Calu3 (cell line): ENCODE results near the gene DUXA. TPM values are rescaled to one million over a fixed set of nuclear protein-coding genes. Genes with fewer than 3 reads are reported as not detected.

Experiments used
- BruUV-seq: library from RNA; stranded (reverse); fragments of 400-500 nt; replicated peaks from 2 replicates; lab custom pipeline; 2021; lab: Mats Ljungman, UMichigan
- CTCF ChIA-PET: fragments of 300-600 bp; sonication (Branson Sonifier 250); formaldehyde crosslinking; loops from one replicate; lab custom pipeline; 2022; ENCODE audit warnings: antibody characterized with exemption; lab: Charles Lee
- DNase-seq: peaks from one replicate; pipeline ENCODE4 v3.0.0; 2022
- H3K27ac Mint-ChIP-seq: one replicate; pipeline ENCODE4 v1.8.0; 2022; ENCODE audit warnings: mixed read lengths; ENCODE audit not compliant: unreplicated experiment
- H3K27me3 Mint-ChIP-seq: one replicate; pipeline ENCODE4 v1.8.0; 2022; ENCODE audit warnings: mixed read lengths; ENCODE audit not compliant: unreplicated experiment
- H3K36me3 Mint-ChIP-seq: one replicate; pipeline ENCODE4 v1.8.0; 2022; ENCODE audit warnings: mild to moderate bottlenecking, moderate library complexity, mixed read lengths; ENCODE audit not compliant: insufficient read depth, unreplicated experiment
- H3K4me1 Mint-ChIP-seq: one replicate; pipeline ENCODE4 v1.8.0; 2022; ENCODE audit warnings: mild to moderate bottlenecking, low read depth, mixed read lengths; ENCODE audit not compliant: unreplicated experiment
- H3K4me3 Mint-ChIP-seq: one replicate; pipeline ENCODE4 v1.8.0; 2022; ENCODE audit warnings: mild to moderate bottlenecking, low read depth, moderate library complexity, mixed read lengths; ENCODE audit not compliant: unreplicated experiment
- H3K9me3 Mint-ChIP-seq: one replicate; pipeline ENCODE4 v1.8.0; 2022; ENCODE audit warnings: low read depth, mixed read lengths; ENCODE audit not compliant: unreplicated experiment
- intact Hi-C: fragments of 100-400 bp; cut with micrococcal nuclease; formaldehyde crosslinking; loops from one replicate; pipeline ENCODE4 v1.10.0; 2022; ENCODE audit not compliant: unreplicated experiment
- total RNA-seq: library from RNA; stranded (reverse); gene quantifications from 2 replicates; pipeline ENCODE4 v1.2.3, GENCODE V29; 2022
- TF ChIP-seq, protein P1 (sequence below): fragments of 200-600 bp; IDR thresholded peaks from one replicate; pipeline ENCODE4 v1.8.0; 2022; ENCODE audit warnings: antibody characterized with exemption; ENCODE audit not compliant: unreplicated experiment

DUXA gene
- total RNA-seq, 1 experiment from 2014 or later, result not detected

DNA sequence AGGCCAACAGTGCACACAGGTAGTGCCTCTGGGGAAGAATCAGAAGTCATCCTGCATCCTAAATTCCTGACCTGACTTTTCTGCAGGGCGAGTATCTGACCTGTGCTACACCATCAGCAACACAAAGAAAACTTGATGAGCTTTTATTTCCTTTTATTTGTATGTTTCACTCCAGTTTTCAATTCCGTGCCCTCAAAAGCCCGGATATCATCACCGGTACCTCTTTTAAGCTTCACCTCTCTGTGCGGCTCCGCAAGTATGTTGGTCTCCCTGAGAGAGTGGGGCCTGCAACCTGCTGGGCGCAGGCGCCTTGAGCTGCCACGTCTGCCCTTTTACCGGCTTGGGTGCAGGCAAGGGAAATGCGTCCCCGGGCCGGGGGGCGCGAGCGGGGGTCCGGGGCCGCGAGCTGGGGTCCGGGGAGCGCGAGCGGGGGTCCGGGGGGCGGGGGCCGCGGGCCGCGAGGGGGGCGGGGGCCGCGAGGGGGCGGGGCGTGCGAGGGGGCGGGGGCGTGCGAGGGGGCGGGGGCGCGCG lies 4.3 kb upstream of the DUXA start:
- Mint-ChIP-seq H3K27me3 (no peaks in the 10 kb centered on the region), H3K9me3 (peaks cover 13% of the 10 kb centered on the region), H3K4me1 (no peaks in the 10 kb centered on the region), H3K36me3 (no peaks in the 10 kb centered on the region), H3K4me3 (no peak overlapping the region), H3K27ac (no peak overlapping the region)
- intact Hi-C loops, result no loop called here
- TF ChIP-seq, protein P1, sequence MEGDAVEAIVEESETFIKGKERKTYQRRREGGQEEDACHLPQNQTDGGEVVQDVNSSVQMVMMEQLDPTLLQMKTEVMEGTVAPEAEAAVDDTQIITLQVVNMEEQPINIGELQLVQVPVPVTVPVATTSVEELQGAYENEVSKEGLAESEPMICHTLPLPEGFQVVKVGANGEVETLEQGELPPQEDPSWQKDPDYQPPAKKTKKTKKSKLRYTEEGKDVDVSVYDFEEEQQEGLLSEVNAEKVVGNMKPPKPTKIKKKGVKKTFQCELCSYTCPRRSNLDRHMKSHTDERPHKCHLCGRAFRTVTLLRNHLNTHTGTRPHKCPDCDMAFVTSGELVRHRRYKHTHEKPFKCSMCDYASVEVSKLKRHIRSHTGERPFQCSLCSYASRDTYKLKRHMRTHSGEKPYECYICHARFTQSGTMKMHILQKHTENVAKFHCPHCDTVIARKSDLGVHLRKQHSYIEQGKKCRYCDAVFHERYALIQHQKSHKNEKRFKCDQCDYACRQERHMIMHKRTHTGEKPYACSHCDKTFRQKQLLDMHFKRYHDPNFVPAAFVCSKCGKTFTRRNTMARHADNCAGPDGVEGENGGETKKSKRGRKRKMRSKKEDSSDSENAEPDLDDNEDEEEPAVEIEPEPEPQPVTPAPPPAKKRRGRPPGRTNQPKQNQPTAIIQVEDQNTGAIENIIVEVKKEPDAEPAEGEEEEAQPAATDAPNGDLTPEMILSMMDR, result no peak
- no peak for DNase-seq
- BruUV-seq, result no TSS peak
- CTCF ChIA-PET, result no interaction called here

DNA sequence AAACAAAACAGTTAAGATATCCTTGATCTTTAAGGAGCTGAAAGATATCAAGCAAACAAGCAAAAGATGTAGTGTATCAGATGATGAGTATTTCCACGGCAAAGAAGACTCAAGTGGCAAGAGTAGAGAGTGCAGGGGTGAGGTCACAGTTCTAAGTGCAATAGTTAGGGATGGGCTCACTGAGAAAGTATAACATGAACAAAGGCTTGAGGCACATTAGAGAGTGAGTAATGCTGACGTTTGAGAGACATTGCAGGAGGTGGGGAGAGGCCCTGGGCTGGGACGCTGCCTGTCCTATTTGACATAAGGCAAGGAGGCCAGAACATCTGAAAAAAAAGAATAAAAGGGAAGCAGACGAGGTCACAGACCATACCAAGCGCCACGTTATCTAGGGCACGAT lies 1.4 kb downstream of the DUXA start:
- H3K4me1 Mint-ChIP-seq, result no peaks in the 10 kb centered on the region
- BruUV-seq, result no TSS peak
- DNase-seq, result no peak
- H3K4me3 Mint-ChIP-seq, result no peak overlapping the region
- H3K27me3 Mint-ChIP-seq, result no peaks in the 10 kb centered on the region
- TF ChIP-seq, protein P1, result no peak
- no peak overlapping the region for H3K27ac Mint-ChIP-seq
- peaks cover 4% of the 10 kb centered on the region for H3K36me3 Mint-ChIP-seq
- CTCF ChIA-PET, result no interaction called here
- intact Hi-C loops, result no loop called here
- peaks cover 16% of the 10 kb centered on the region for H3K9me3 Mint-ChIP-seq

DNA sequence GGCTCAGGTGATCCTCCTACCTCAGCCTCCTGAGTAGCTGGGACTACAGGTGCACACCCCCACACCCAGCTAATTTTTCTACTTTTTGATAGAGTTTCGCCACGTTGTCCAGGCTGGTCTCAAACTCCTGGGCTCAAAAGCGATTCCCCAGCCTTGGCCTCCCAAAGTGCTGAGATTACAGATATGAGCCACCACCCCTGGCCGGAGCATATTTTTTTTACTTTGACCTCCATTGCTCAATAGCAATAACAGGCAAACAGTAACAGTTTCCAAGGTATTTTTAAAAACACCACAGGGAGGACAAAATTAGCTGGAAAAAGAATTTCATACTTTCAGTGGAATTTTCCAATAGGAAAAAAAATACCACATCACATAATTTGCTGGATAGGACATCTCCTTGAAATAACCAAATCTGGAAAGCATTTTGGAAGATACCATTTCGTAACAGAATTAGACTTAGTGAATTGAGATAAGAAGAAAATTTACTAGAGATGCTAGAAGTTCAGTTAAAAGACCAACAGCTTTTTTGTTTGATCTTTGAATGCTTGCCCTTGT lies 5.2 kb downstream of the DUXA start:
- CTCF ChIA-PET, result no interaction called here
- H3K4me1 Mint-ChIP-seq, result no peaks in the 10 kb centered on the region
- H3K27me3 Mint-ChIP-seq, result no peaks in the 10 kb centered on the region
- TF ChIP-seq, protein P1, result no peak
- no peak overlapping the region for H3K4me3 Mint-ChIP-seq
- no peak overlapping the region for H3K27ac Mint-ChIP-seq
- intact Hi-C loops, result no loop called here
- H3K36me3 Mint-ChIP-seq, result peaks cover 4% of the 10 kb centered on the region
- H3K9me3 Mint-ChIP-seq, result peaks cover 21% of the 10 kb centered on the region
- no TSS peak for BruUV-seq
- no peak for DNase-seq

DNA sequence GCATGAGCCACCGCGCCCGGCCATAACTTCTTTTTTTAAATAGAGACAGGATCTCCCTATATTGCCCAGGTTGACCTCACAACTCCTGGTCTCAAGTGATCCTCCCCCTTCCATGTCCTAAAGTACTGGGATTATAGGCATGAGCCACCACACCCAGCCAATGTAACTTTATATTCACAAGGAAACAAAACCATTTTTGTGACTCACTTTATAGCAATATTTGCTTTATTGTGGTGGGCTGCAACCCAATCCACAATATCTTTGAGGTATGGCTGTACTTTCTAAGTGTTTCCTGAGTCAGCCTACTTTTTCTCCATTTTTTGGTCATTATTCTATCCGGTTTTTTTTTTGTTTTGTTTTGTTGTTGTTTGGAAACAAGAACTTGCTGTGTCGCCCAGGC lies 14.4 kb downstream of the DUXA start:
- H3K9me3 Mint-ChIP-seq, result peaks cover 20% of the 10 kb centered on the region
- CTCF ChIA-PET, result no interaction called here
- no peaks in the 10 kb centered on the region for H3K27me3 Mint-ChIP-seq
- H3K36me3 Mint-ChIP-seq, result no peaks in the 10 kb centered on the region
- no TSS peak for BruUV-seq
- no peaks in the 10 kb centered on the region for H3K4me1 Mint-ChIP-seq
- intact Hi-C loops, result no loop called here
- no peak overlapping the region for H3K4me3 Mint-ChIP-seq
- no peak overlapping the region for H3K27ac Mint-ChIP-seq
- TF ChIP-seq, protein P1, result no peak
- no peak for DNase-seq
